ENCODE data around the gene QRSL1. TPM values are rescaled to one million over a fixed set of nuclear protein-coding genes. Genes with fewer than 3 reads are reported as not detected.

Gene QRSL1
- total and polyA plus RNA-seq, 12 donors: 4.8 to 23.0 (median 11.0) TPM

DNA sequence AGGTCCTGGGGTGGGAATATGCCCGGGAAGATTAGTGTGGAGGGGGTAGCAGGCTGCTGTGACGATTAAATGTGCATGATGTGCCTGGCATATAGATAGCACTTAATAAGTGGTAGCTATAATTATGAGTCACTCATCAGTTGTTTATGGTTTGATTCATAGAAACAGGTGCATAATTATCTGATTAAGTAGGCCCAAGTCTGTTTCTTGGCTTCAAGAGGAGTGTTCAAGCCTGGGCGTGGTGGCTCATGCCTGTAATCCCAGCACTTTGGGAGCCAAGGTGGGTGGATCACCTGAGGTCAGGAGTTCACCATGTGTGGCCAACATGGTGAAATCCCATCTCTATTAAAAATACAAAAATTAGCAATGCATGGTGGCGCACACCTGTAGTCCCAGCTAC is 74.9 kb downstream of the QRSL1 start:
- H3K27me3 ChIP-seq: no peaks in the 10 kb centered on the region
- no peaks in the 10 kb centered on the region for H3K9me3 ChIP-seq (replicated peaks in 1 of 3)
- intact Hi-C loops (cut with DNase I): no loop called here
- no peak overlapping the region for H3K4me3 ChIP-seq
- WGBS, 4 donors: 60 to 84% (median 80%) methylated on average over 4 of the region's 4 CpGs
- no peaks in the 10 kb centered on the region for H3K36me3 ChIP-seq (replicated peaks in 1 of 2)
- no peak for DNase-seq
- no peak overlapping the region for H3K27ac ChIP-seq
- no peaks in the 10 kb centered on the region for H3K4me1 ChIP-seq (replicated peaks in 1 of 2)
- no peak for TF ChIP-seq POLR2A (IDR thresholded peaks at IDR 0.05)
- TF ChIP-seq, protein P1, sequence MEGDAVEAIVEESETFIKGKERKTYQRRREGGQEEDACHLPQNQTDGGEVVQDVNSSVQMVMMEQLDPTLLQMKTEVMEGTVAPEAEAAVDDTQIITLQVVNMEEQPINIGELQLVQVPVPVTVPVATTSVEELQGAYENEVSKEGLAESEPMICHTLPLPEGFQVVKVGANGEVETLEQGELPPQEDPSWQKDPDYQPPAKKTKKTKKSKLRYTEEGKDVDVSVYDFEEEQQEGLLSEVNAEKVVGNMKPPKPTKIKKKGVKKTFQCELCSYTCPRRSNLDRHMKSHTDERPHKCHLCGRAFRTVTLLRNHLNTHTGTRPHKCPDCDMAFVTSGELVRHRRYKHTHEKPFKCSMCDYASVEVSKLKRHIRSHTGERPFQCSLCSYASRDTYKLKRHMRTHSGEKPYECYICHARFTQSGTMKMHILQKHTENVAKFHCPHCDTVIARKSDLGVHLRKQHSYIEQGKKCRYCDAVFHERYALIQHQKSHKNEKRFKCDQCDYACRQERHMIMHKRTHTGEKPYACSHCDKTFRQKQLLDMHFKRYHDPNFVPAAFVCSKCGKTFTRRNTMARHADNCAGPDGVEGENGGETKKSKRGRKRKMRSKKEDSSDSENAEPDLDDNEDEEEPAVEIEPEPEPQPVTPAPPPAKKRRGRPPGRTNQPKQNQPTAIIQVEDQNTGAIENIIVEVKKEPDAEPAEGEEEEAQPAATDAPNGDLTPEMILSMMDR (IDR thresholded peaks at IDR 0.05): no peak

DNA sequence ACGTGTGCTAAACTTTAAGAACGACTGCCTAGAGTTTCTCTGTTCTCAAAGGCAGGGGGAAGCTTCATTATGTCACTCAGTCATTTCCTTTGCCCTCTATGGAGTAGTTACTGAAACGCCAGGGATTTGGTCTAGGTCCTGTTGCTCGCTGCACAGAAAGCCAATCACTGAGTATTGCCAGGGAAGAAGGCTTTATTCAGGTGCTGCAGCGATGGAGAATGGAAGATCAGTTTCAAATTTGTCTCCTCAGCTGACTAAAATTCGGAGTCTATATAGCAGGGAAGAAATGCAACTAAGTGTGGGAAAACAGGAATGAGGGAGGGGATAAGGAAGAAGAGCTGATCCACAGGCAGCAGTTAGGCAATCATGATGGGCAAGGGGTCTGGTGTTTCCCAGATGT is 75.8 kb downstream of the QRSL1 start:
- DNase-seq: no peak
- TF ChIP-seq, protein P1 (IDR thresholded peaks at IDR 0.05): no peak
- TF ChIP-seq POLR2A (IDR thresholded peaks at IDR 0.05): no peak
- no peak overlapping the region for H3K4me3 ChIP-seq
- H3K36me3 ChIP-seq (replicated peaks in 1 of 2): no peaks in the 10 kb centered on the region
- no peaks in the 10 kb centered on the region for H3K4me1 ChIP-seq (replicated peaks in 1 of 2)
- intact Hi-C loops (cut with DNase I): no loop called here
- 82 to 85% (median 83%) methylated on average over 5 to 6 of the region's 6 CpGs for WGBS, 4 donors
- H3K27ac ChIP-seq: no peak overlapping the region
- H3K9me3 ChIP-seq (replicated peaks in 1 of 3): no peaks in the 10 kb centered on the region
- H3K27me3 ChIP-seq: no peaks in the 10 kb centered on the region

- H3K9me3 ChIP-seq (replicated peaks in 1 of 3): no peaks in the 10 kb centered on the region
- WGBS, 4 donors: 41 to 74% (median 63%) methylated on average over 1 of the region's 1 CpG
- intact Hi-C loops (cut with DNase I): no loop called here
- TF ChIP-seq, protein P1 (IDR thresholded peaks at IDR 0.05): no peak
- TF ChIP-seq POLR2A (IDR thresholded peaks at IDR 0.05): no peak
- H3K4me1 ChIP-seq (replicated peaks in 1 of 2): no peaks in the 10 kb centered on the region
- no peaks in the 10 kb centered on the region for H3K36me3 ChIP-seq (replicated peaks in 1 of 2)
- H3K27ac ChIP-seq: no peak overlapping the region
- no peak overlapping the region for H3K4me3 ChIP-seq
- H3K27me3 ChIP-seq: no peaks in the 10 kb centered on the region
- no peak for DNase-seq
Measured at GRCh38 chr6:106710580-106710979, 81.2 kb downstream of the QRSL1 start.

- intact Hi-C loops (cut with DNase I): no loop called here
- WGBS, 4 donors: 73 to 100% (median 80%) methylated on average over 2 of the region's 2 CpGs
- TF ChIP-seq, protein P1 (IDR thresholded peaks at IDR 0.05): no peak
- TF ChIP-seq POLR2A (IDR thresholded peaks at IDR 0.05): no peak
- no peaks in the 10 kb centered on the region for H3K27me3 ChIP-seq
- no peaks in the 10 kb centered on the region for H3K4me1 ChIP-seq (replicated peaks in 1 of 2)
- DNase-seq: no peak
- H3K27ac ChIP-seq: no peak overlapping the region
- no peaks in the 10 kb centered on the region for H3K36me3 ChIP-seq (replicated peaks in 1 of 2)
- no peaks in the 10 kb centered on the region for H3K9me3 ChIP-seq (replicated peaks in 1 of 3)
- H3K4me3 ChIP-seq: no peak overlapping the region
Measured at GRCh38 chr6:106714281-106714680, 84.9 kb downstream of the QRSL1 start.
